ENCODE results near the gene LRRN4. TPM values are rescaled to one million over a fixed set of nuclear protein-coding genes. Genes with fewer than 3 reads are reported as not detected.

The LRRN4 gene
- total and polyA plus RNA-seq, 2 of the 8 experiments (the other 6 are each of a cell fraction or from before 2014, with no cell fraction given): 0.21 to 0.89 TPM

- no peak overlapping the region for H3K23ac ChIP-seq (ENCODE audit: insufficient read length)
- H3K9ac ChIP-seq (replicated peaks in 1 of 4; ENCODE audit: extremely low read depth in 1 of 4, low read depth in 3 of 4, low read length in 3 of 4): no peak overlapping the region
- ChIA-PET POLR2A (ENCODE audit: partially characterized antibody) (no interaction called here), CTCF (ENCODE audit: partially characterized antibody) (interaction anchor here (0.7 to 4.5 kb wide), 14 partner anchors 10 to 546 kb away, joined by 3 to 22 read pairs (median 6); no protein-coding TSS in a partner anchor)
- H4K8ac ChIP-seq (ENCODE audit: extremely low read depth, insufficient read depth, low read length): no peak overlapping the region
- DNase-seq (ENCODE audit: low read depth in 1 of 2, low spot score in 2 of 2): no peak
- no peak overlapping the region for H3K4me2 ChIP-seq (ENCODE audit: insufficient read depth in 1 of 2, low read depth in 2 of 2, low read length in 2 of 2)
- FAIRE-seq: no peak
- H2BK12ac ChIP-seq (ENCODE audit: low read depth, low read length): no peak overlapping the region
- no peak overlapping the region for H3K18ac ChIP-seq (ENCODE audit: extremely low read depth, low read length)
- H3K27ac ChIP-seq (ENCODE audit: low read depth, low read length): no peak overlapping the region
- no peak overlapping the region for H2BK15ac ChIP-seq (ENCODE audit: low read length)
- no peaks in the 10 kb centered on the region for H3K23me2 ChIP-seq (ENCODE audit: low read depth, low read length)
- no peak overlapping the region for H2BK5ac ChIP-seq (ENCODE audit: low read depth, low read length)
- no peak overlapping the region for H3K4me3 ChIP-seq (ENCODE audit: extremely low read depth in 1 of 4, insufficient read depth in 2 of 4, low read depth in 3 of 4, low read length in 4 of 4)
- H4K91ac ChIP-seq (replicated peaks; ENCODE audit: insufficient read length, low read length): no peak overlapping the region
- H2BK20ac ChIP-seq (ENCODE audit: low read length): no peak overlapping the region
- H3K14ac ChIP-seq (ENCODE audit: insufficient read length): no peak overlapping the region
- peaks cover 0 to 3% of the 10 kb centered on the region in 2 experiments for H4K20me1 ChIP-seq (replicated peaks in 1 of 2; ENCODE audit: control insufficient read depth in 1 of 2, insufficient read depth in 2 of 2, low read length in 2 of 2)
- H3K36me3 ChIP-seq (ENCODE audit: control insufficient read depth in 2 of 4, insufficient read depth in 4 of 4, low read length in 3 of 4): peaks cover 7 to 10% (median 8%) of the 10 kb centered on the region in 4 experiments; a peak in 6 of 8 replicates
- H3K56ac ChIP-seq (replicated peaks; ENCODE audit: insufficient read length, low read depth, low read length): no peak overlapping the region
- no peaks in the 10 kb centered on the region for H3K79me1 ChIP-seq (ENCODE audit: low read depth, low read length)
- no peak overlapping the region for H2AK5ac ChIP-seq (ENCODE audit: low read depth, low read length)
- H3K79me2 ChIP-seq (ENCODE audit: control insufficient read depth in 1 of 2, insufficient read depth in 2 of 2, low read length in 2 of 2): no peaks in the 10 kb centered on the region
- no peak overlapping the region for H2AFZ ChIP-seq (ENCODE audit: low read length)
- H3K4me1 ChIP-seq (replicated peaks in 1 of 4; ENCODE audit: control insufficient read depth in 3 of 4, insufficient read depth in 4 of 4, low read length in 3 of 4): no peaks in the 10 kb centered on the region
- H3K4ac ChIP-seq (replicated peaks; ENCODE audit: insufficient read length, low read depth, low read length): no peak overlapping the region
- no peak overlapping the region for H2BK120ac ChIP-seq (replicated peaks; ENCODE audit: low read depth, low read length)
- H3K27me3 ChIP-seq (replicated peaks in 1 of 4; ENCODE audit: control insufficient read depth in 3 of 4, extremely low read depth in 1 of 4, insufficient read depth in 3 of 4, low read length in 3 of 4): no peaks in the 10 kb centered on the region
- H4K5ac ChIP-seq (ENCODE audit: insufficient read length, low read depth, low read length): no peak overlapping the region
- WGBS, 2 experiments (ENCODE audit: extremely low coverage in 1 of 2, insufficient coverage in 1 of 2, insufficient read length in 1 of 2, insufficient replicate concordance in 2 of 2, low coverage in 1 of 2, low lambda C conversion rate in 2 of 2, missing lambda C conversion rate in 1 of 2): 70% methylated on average over 2 of the region's 2 CpGs; no CpG with 5 or more reads in 1 of the 2 experiments
- H3K9me3 ChIP-seq (ENCODE audit: insufficient read depth in 2 of 2, low read depth in 1 of 2, low read length in 1 of 2): no peaks in the 10 kb centered on the region
- TF ChIP-seq POLR2AphosphoS5 (IDR thresholded peaks at IDR 0.05; ENCODE audit: low read depth, low read length) (no peak), HDAC6 (IDR thresholded peaks at IDR 0.05; ENCODE audit: low read depth, low read length) (no peak), TCF12 (IDR thresholded peaks at IDR 0.05; ENCODE audit: low read depth, low read length) (no peak), SIX5 (IDR thresholded peaks at IDR 0.05; ENCODE audit: low read depth, low read length) (no peak), YY1 (IDR thresholded peaks at IDR 0.05; ENCODE audit: low read depth, low read length) (no peak), SP2 (IDR thresholded peaks at IDR 0.05; ENCODE audit: low read length) (no peak), RNF2 (IDR thresholded peaks at IDR 0.05; ENCODE audit: borderline replicate concordance, low read depth, low read length, missing control alignments, poor library complexity, severe bottlenecking) (no peak), SIN3A (conservative IDR thresholded peaks at IDR 0.05 in 1 of 2, IDR thresholded peaks at IDR 0.05 in 1 of 2; ENCODE audit: low read depth in 1 of 2, low read length in 2 of 2) (no peak), SP1 (IDR thresholded peaks at IDR 0.05; ENCODE audit: low read depth, low read length) (no peak), BRCA1 (IDR thresholded peaks at IDR 0.05; ENCODE audit: low read depth, low read length) (no peak), TBP (IDR thresholded peaks at IDR 0.05; ENCODE audit: low read depth, low read length) (no peak), SUZ12 (IDR thresholded peaks at IDR 0.05; ENCODE audit: low read length) (no peak), HDAC2 (IDR thresholded peaks at IDR 0.05; ENCODE audit: borderline replicate concordance in 1 of 2, low read depth in 2 of 2, low read length in 2 of 2) (no peak), CTBP2 (IDR thresholded peaks at IDR 0.05; ENCODE audit: borderline replicate concordance, insufficient read depth, insufficient read length, low read length) (no peak)
Measured at GRCh38 chr20:6074784-6075183, 20.9 kb upstream of the LRRN4 start.

Measured in H1 (cell line).